Cerebellar nuclear complex (tissue), 1 donor: ENCODE data around the gene ATP9B.
A peak's percentile ranks its signal among the peaks of the same experiment; 100 is the strongest.

Experiments used
- DNase-seq, 2 experiments: peaks; one replicate each; lab custom pipeline; 2025; lab: John Stamatoyannopoulos, UW

The ATP9B gene, protein sequence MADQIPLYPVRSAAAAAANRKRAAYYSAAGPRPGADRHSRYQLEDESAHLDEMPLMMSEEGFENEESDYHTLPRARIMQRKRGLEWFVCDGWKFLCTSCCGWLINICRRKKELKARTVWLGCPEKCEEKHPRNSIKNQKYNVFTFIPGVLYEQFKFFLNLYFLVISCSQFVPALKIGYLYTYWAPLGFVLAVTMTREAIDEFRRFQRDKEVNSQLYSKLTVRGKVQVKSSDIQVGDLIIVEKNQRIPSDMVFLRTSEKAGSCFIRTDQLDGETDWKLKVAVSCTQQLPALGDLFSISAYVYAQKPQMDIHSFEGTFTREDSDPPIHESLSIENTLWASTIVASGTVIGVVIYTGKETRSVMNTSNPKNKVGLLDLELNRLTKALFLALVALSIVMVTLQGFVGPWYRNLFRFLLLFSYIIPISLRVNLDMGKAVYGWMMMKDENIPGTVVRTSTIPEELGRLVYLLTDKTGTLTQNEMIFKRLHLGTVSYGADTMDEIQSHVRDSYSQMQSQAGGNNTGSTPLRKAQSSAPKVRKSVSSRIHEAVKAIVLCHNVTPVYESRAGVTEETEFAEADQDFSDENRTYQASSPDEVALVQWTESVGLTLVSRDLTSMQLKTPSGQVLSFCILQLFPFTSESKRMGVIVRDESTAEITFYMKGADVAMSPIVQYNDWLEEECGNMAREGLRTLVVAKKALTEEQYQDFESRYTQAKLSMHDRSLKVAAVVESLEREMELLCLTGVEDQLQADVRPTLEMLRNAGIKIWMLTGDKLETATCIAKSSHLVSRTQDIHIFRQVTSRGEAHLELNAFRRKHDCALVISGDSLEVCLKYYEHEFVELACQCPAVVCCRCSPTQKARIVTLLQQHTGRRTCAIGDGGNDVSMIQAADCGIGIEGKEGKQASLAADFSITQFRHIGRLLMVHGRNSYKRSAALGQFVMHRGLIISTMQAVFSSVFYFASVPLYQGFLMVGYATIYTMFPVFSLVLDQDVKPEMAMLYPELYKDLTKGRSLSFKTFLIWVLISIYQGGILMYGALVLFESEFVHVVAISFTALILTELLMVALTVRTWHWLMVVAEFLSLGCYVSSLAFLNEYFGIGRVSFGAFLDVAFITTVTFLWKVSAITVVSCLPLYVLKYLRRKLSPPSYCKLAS

DNA sequence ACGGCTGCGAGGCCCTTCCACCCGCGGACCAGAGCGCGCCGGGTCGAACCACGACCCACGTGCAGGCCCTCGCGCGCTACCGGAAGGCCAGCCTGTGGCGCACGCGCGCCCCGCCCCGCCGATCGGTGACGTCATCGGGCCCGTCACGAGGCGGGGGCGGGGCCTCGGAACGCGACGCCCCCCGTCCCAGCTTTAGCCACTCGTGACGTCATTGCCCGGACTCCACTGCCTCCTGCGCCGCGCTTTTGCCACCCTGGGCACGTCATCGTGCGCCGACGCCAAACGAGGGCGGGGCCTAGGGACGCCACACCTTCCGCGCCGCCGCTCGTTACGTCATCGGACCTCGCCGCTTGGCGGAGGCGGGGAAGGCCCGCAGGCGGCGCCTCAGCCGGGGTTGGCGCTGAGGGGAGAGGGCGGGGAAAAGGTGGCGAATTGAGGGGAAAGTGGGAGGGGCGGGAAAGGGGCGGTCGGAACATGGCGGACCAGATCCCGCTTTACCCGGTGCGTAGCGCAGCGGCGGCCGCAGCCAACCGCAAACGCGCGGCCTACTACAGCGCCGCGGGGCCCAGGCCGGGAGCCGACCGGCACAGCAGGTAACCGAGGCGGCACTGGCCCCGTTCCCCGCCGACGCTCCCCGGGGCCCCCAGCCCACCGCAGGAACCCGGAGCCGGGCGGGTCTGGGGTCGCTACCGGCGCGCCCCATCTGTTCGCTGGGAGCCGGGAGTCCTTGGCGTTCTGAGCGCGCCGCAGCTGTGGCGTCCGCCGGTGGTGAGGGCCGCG lies at the start of gene ATP9B:
TSS of gene ATP9B (plus strand) at position 458 of the 780 bp plus-strand sequence. CDS start at position 475, 17 bp downstream.
- peak; percentile 74 to 83 for DNase-seq

DNA sequence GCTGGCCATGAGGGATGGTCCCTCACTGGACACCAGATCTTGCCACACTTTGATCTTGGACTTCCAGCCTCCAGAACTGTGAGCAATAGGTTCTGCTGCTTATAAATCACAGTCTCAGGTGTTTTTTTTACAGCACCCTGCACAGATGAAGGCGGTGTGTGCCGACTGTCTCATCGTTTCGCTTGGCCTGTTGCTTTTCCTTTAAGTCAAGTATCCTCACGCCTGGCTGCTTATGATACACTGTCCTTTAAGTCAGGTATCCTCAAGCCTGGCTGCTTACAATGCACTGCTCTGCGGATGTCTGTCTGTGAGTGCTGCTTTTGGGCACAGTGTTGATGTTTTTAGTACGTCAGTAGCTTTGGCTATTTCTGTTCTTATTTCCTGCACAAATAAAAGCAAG lies 49.3 kb upstream of the ATP9B start:
- DNase-seq, result no peak

DNA sequence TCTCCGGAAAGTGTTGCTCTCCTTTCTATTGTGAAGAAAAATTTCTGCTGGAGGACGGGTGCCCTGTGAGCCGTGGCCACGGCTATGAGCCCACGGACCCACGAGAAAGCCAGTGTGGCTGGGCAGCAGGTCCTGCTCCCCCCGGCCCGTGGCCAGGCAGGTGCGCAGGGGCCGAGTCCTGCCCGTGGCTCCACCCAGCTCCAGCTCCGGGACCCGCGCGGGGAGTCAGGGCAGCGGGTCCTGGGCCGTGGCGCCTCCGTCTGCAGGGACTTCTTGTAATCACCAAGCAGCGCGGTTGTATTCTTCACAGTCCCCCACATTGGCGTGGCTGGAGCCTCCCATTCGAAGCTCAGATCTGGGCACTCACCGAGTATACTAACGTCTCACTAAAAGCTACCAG lies 46.6 kb upstream of the ATP9B start:
- DNase-seq, result no peak

DNA sequence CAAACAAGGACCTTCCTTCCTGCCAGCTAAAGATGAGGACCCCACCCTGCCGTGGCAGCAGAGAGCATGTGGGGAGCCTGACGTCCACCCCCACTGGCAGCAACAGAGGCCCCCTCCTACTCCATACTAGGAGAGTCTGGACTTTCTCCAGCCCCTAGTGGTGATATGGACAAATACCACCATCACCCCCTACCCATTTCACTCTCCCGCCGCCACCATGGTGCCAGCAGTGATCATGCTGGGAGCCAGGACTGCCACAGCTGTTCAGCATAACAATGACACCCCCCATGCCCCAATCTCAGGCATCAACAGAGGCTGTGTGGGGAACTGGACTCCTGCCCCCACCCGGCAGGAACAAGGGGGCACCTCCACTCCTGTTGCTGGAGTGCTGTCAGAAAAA lies 42.7 kb upstream of the ATP9B start:
- no peak for DNase-seq

DNA sequence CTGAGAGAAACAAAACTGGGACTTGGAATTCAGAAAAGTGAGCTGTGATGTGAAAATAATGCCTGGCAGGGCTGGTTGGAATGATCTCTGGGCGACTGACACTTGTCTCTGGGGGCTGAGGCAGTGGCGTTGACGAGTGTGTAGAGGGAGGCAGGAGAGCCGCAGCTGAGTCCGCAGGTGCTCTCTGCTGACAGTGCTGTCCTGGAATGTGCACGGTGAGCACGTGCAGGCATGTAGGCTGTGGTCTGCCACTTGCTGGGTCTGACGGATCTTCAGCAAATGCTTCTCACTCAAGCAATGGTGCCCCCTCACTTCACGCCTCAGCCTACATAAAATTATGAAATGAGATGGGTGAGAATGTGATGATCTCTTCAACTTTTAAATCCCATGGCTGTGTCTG lies 38.5 kb upstream of the ATP9B start:
- no peak for DNase-seq

DNA sequence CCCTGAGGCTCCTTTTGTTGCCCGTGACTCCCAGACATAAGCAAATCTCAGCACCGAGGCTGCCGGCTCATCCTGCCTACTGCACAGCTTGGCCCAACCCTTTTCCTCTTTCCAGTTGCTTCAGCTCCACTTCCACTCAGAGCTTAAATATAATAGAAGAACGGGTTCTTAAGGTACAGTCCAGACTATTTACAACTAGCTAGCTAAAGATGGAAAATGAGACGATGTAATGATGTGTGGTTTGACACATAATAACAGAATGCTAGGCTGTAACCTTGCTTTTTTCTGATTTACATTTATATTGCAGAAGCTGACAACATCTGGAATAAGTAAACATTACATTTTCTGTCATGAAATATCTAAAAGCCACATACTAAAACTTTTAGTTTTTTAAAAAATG lies 26.9 kb upstream of the ATP9B start:
- DNase-seq, result no peak

DNA sequence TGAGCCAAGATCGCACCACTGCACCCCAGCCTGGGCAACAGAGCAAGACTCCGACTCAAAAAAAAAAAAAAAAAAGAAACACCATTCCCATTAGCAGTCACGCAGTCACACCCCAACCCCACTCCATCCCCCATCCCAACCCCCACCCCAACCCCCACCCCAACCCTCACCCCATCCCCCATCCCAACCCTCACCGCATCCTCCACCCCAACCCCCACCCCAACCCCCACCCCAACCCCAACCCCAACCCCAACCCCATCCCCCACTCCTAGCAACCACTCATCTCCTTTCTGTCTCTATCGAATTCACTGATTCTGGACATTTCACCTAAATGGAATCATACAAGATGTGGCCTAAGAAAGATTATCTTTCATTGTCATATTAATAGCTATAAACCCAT lies 25.9 kb upstream of the ATP9B start:
- DNase-seq, result no peak

DNA sequence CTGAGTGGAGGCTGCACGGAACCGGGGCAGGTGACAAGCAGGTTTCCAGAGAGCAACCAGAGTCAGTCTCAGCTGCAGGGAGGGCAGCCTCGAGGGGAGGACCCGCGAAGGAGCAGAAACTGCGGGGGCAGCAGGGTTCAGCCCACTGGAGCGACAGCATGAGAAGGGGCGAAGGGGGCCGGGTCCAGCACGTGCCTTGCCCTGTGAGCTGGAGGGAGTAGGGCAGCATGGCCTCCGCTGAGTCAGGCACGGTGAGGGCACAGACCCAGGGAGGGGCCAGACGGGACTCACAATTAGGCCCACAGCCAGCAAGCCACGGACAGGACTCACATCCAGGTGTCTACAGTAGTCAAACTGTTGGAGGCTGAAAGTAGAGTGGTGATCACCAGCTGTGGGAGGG lies 22.7 kb upstream of the ATP9B start:
- DNase-seq, result no peak

DNA sequence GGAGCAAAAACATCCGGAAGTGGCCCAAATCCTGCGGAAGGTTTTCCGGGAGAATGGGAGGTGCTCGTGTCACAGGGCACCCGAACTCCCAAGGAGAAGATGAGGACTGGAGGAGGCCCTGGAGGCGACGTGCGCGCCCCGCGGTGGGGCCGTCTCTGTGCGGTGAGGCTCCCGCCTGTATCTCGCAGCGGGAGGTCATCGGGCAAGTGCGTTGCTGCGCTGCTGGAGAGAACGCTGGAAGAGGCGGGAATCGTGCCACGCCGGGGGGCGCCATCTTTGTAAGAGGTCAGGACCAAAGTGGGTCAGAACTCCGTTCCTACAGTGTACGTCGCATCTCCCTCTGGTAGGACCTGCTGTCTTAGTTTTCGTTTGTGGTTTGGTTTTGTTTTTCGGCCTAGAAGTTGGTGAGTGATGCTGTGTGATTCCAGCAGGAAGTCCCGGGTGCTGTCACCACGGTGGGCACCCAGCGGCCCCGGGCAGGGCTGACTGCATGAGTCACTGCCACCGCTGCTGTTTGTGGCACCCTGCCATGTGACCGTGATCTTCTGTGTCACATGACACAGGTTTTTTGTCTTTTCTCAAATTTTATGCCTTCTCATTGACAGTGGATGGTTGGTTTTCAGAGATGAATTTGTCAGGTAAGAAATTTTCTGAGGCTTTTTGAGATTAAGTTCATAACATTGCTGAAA lies 21.5 kb upstream of the ATP9B start:
- DNase-seq, result no peak

DNA sequence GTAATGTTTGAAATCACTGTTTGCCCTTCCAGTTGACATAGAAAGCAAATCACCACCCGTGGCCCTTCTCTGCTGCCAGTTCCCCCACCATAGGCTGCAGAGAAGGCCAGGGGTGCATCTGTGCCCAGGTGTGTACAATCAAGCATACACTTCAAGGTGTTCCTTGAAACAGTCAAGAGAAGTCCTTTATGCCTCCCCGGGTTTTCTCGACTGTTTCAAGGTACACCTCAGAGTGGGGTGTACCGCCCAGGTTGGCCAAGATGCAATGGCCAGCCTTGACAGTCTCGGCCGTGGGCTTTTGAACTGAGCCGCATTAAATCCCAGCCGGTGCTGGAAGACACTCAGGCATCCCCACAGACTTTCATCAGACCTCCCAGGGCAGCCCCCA lies 21.0 kb upstream of the ATP9B start:
- DNase-seq, result no peak

DNA sequence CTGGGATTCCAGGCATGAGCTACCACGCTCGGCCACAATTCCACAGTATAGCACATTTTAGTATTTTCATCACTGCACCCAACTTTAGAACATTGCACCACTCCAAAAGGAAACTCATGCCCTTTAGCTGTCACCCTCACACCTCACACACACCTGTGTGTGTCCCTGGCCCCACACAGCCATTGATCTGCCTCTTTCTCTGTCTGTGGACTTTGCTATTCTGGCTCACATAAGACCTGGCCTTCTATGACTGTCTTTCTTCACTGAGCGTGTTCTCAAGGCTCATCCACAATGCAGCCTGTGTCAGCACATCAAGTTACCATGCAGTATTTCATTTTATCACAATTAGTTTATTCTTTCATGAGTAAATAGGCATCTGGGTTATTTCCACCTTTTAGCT lies 19.7 kb upstream of the ATP9B start:
- no peak for DNase-seq

DNA sequence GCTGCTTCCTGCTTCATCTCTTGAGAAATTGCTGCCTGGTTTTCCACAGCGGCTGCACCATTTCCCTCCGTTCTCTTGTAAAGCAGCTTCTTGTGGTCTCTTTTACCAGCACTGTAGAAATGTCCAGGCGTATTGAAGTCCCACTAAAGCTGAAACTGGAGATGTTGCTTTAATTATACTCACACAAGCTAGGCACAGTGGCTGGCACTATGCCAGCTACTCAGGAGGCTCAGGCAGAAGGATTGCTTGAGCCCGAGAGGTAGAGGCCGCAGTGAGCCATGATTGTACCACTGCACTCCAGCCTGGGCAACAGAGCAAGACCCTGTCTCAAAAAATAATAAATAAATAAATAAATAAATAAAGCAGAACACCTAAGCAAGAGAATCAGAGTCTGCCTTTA lies 19.2 kb upstream of the ATP9B start:
- DNase-seq, result no peak

DNA sequence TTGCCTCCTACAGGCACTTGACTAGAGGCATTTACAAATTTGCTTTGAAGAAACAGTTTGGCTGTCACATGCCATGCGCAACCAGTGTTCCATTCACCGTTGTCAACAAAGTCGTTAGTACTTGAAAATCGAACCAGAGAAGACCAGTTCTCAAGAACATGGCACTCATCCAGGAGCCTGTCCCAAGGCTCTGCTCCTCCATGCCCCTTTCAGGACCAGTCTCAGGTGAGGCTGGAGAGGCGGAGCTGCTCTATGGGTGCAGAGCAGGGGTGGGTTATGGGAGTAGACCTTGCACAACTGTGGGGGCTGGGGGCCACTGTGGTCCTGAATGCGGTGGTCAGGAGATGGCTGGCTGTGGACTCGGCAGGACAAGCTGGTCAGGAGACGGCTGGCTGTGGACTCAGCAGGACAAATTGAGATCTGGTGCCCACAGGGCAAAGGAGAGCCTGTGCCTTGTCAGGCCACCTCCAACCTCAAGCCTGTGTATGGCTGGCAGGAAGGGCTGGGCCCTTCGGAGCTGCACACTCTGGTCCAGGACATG lies 12.3 kb upstream of the ATP9B start:
- DNase-seq, result no peak

DNA sequence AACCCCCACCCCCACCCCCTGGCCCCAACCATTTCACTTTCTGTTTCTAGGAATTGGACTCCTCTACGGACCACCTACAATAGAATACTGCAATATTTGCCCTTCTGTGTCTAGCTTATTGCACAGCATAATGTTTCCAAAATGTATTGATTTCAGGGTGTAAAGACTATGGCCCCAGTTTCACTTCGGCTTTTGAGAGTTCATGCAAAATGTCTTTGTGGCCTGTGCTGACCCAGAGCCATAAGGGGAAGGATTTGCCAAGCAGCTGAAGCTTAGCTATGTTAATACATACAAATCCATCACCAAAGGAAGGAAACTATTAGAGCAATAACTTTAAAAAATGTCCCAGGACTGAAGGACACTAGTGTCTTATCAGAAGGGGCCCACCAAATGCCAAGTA lies 11.2 kb upstream of the ATP9B start:
- no peak for DNase-seq

DNA sequence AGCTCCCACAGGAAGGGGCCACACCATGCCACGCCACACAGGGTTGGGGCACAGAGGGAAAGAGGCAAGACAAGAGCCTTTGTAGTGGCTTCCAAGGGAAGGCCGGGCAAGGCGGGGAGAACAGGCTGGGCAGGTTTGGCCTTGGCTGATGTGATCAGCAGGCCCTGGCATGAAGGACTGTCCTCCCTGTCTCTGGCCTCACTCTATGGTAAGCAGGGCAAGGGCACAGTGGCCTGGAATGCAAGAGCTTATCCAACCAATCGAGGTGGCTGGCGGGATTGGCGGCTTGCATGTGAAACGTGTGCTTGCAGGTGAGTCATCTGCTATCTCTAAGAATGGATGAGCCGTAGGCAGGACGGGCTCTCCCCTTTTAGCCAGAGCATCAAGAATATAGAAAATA lies 6.4 kb upstream of the ATP9B start:
- no peak for DNase-seq

DNA sequence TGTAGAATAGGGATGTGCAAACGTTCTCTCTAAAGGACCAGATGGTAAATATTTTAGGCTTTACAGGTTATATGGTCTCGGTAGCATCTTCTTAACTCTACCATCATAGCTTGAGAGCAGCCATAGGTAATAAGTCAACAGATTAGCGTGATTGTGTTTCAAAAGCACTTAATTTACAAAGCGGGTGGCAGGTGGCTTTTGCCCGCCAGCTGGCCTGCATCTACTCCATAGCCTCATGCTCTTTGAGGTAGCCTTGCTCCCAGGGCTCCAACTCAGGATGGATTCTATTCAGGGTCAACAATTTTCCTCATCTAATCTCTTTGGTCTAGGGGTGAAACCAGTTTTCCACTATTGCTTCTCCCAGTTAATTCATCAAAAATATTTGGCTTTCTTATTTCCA lies 5.0 kb upstream of the ATP9B start:
- DNase-seq, result no peak

DNA sequence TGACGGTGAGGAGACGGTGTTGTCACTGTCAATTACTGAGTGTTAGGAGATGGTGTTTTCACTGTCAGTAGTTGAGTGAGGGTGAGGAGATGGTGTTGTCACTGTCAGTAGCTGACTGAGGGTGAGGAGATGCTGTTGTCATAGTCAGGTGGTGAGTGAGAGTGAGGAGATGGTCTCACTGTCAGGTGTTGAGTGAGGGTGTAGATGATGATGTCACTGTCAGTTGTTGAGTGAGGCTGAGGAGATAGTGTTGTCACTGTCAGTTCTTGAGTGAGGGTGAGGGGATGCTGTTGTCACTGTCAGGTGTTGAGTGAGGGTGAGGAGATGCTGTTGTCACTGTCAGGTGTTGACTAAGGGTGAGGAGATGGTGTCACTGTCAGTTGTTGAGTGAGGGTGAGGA lies 3.4 kb upstream of the ATP9B start:
- no peak for DNase-seq

DNA sequence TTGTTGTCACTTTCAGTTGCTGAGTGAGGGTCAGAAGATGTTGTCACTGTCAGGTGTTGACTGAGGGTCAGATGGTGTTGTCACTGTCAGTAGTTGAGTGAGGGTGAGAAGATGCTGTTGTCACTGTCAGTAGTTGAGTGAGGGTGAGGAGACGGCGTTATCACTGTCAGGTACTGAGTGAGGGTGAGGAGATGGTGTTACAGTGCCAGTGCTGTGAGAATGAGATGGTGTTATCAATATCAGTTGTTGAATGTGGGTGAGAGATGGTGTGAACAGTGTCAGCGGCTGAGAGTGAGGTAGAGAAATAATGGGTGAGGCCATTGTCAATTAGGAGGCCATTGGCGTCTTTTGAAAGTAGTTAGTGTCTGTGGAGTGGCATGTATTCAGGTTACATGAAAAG lies 1.6 kb upstream of the ATP9B start:
- DNase-seq, result no peak

DNA sequence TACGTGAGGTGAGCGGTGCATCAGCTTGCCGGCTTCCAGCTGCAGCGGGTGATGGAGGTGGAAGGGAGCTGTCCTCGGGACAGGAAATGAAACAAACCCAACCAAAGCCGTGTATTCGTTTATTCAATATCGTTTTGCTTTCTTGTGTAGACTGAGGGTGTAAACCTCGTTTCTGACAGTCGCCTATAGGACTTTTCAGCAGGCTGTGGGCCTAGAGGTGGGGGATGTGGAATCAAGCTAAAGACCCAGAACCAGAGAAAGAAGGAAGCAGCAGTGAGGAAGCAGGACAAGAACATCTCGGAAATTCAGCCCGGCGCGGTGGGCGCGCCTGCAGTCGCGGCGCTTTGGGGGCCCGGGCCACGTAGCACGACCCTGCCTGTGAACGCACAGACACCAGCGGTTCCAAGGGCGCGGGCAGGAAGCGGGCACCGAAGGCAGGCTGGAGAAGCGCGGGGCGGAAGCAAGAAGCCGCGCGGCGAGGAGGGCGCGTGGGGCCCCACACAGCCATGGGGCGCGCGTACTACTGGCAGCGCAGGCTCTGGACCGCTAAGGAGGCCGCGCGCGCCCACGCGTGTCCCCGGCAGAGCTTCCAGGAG lies 755 bp upstream of the ATP9B start:
- DNase-seq, result no peak

DNA sequence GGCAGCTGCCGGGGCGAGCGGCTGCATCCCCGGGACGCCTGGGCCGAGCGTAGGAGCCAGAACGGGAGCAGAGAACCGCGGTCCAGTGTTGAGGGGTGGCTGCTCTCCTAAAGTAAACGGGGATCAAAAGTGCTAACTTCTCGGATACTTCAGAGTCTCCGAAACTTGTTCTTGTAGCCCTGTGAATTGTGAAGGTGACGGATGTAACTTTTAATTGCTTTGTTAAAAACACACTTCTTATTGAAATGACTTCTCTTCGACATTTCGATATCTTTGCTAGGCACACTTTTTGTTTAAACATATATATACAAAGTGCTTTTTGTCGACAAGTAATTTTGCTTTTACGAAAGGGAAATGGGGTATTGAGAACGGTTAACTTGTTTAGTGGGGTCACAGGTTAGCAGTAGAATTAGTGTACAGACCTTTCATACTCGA lies 540 bp downstream of the ATP9B start:
- DNase-seq, result no peak

DNA sequence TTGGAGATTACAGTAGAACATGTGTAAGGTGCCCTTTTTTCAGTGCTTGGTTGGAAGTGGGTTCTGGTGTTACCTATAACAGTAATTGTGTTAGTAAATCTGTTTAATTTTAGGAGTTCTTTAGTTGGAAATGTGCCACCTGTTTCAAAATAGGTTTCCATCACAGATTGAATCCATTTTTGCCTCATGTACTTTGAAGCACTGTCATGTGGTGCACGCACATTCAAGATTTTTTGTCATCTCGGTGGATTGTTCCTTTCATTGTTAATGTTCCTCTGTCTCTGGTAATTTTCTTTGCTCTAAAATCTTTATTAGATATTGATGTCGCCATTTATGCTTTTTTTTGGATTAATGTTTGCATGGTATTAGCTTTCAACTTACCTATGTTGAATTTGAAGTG lies 1.3 kb downstream of the ATP9B start:
- no peak for DNase-seq
